ENCODE data around the gene CA10. TPM values are rescaled to one million over a fixed set of nuclear protein-coding genes. Genes with fewer than 3 reads are reported as not detected.

Gene CA10
- total and polyA plus RNA-seq, 2 donors (not counting 3 experiments of a cell fraction or from before 2014, with no cell fraction given) = not detected

DNA sequence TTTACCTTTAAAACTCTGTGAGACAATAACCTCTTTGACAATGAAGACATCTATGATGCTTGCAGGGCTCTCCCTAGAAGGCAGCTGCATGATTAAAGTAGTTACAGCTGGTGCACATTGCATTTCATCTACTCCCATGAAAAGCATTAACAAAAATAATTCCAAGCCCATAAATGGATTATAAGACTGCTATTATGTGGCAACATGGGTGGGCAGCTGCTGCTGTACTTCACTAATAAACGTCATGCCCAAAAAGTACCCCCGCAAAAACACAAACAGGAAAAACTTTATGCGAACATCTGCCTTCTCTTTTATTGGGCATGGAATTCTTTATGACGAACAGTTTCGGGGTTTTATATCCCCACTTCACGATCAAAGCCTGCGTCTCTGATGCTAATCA, 224.9 kb downstream of the CA10 start:
- dilution Hi-C loops (cut with MboI; ENCODE audit: extremely low pct_ligation_motif_present, low sequenced_read_pairs) (no loop called here), intact Hi-C loops (cut with micrococcal nuclease) (no loop called here)
- Histone ChIP-seq H3K9me3 (replicated peaks; ENCODE audit: control insufficient read depth, insufficient read depth, low read length) (peaks cover 6% of the 10 kb centered on the region), H3K27ac (ENCODE audit: insufficient read depth, low read depth, low read length) (no peak overlapping the region), H4K20me1 (replicated peaks; ENCODE audit: control insufficient read depth, extremely low read depth, insufficient read depth, low read length) (no peaks in the 10 kb centered on the region), H3K4me2 (ENCODE audit: insufficient read depth, low read length) (no peak overlapping the region), H2AFZ (ENCODE audit: low read depth, low read length) (no peak overlapping the region), H3K79me2 (ENCODE audit: control insufficient read depth, insufficient read depth, low read length) (no peaks in the 10 kb centered on the region), H3K27me3 (ENCODE audit: control insufficient read depth in 2 of 2, insufficient read depth in 2 of 2, low read length in 2 of 2) (no peaks in the 10 kb centered on the region), H3K4me3 (replicated peaks in 1 of 3; ENCODE audit: insufficient read depth in 1 of 3, low read depth in 1 of 3, low read length in 3 of 3) (no peak overlapping the region), H3K9me1 (replicated peaks; ENCODE audit: control insufficient read depth, extremely low read depth, insufficient read depth, low read length) (no peaks in the 10 kb centered on the region), H3K9ac (replicated peaks; ENCODE audit: extremely low read depth, insufficient read depth, low read length) (no peak overlapping the region), H3K4me1 (ENCODE audit: control insufficient read depth, extremely low read depth, insufficient read depth, low read length) (no peaks in the 10 kb centered on the region), H3K36me3 (ENCODE audit: control insufficient read depth in 2 of 2, extremely low read depth in 1 of 2, insufficient read depth in 2 of 2, low read length in 2 of 2) (no peaks in the 10 kb centered on the region)
- ChIA-PET POLR2A (no interaction called here), CTCF (no interaction called here)
- no TSS peak for BruUV-seq (replicated peaks)
- FAIRE-seq = no peak
- DNase-seq (ENCODE audit: low read depth, low spot score) = no peak
- TF ChIP-seq, protein P1, sequence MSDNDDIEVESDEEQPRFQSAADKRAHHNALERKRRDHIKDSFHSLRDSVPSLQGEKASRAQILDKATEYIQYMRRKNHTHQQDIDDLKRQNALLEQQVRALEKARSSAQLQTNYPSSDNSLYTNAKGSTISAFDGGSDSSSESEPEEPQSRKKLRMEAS (IDR thresholded peaks at IDR 0.05; ENCODE audit: insufficient read depth, insufficient read length) = no peak
- TF ChIP-seq FOS (IDR thresholded peaks at IDR 0.05; ENCODE audit: borderline replicate concordance, insufficient read depth, low read length) (no peak), JUN (IDR thresholded peaks at IDR 0.05; ENCODE audit: borderline replicate concordance, insufficient read depth, insufficient read length, low read depth) (no peak), MYC (IDR thresholded peaks at IDR 0.05; ENCODE audit: low read depth, low read length) (no peak), POLR2A (IDR thresholded peaks at IDR 0.05; ENCODE audit: low read depth, low read length) (no peak), GATA2 (IDR thresholded peaks at IDR 0.05; ENCODE audit: insufficient read depth, insufficient read length, low read depth, low read length) (no peak), POLR2AphosphoS5 (IDR thresholded peaks at IDR 0.05; ENCODE audit: insufficient read depth, low read depth, low read length) (no peak), EZH2 (IDR thresholded peaks at IDR 0.05; ENCODE audit: borderline replicate concordance, low read depth, low read length, severe bottlenecking) (no peak)
- TF ChIP-seq, protein P2, sequence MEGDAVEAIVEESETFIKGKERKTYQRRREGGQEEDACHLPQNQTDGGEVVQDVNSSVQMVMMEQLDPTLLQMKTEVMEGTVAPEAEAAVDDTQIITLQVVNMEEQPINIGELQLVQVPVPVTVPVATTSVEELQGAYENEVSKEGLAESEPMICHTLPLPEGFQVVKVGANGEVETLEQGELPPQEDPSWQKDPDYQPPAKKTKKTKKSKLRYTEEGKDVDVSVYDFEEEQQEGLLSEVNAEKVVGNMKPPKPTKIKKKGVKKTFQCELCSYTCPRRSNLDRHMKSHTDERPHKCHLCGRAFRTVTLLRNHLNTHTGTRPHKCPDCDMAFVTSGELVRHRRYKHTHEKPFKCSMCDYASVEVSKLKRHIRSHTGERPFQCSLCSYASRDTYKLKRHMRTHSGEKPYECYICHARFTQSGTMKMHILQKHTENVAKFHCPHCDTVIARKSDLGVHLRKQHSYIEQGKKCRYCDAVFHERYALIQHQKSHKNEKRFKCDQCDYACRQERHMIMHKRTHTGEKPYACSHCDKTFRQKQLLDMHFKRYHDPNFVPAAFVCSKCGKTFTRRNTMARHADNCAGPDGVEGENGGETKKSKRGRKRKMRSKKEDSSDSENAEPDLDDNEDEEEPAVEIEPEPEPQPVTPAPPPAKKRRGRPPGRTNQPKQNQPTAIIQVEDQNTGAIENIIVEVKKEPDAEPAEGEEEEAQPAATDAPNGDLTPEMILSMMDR (IDR thresholded peaks at IDR 0.05; ENCODE audit: extremely low read depth in 1 of 2, insufficient read depth in 1 of 2, low read depth in 1 of 2, low read length in 2 of 2) = no peak
